Epithelial cell of esophagus (primary cell): ENCODE data around the gene CDH12.

Experiments used
- DNase-seq: peaks from one replicate; pipeline ENCODE4 v3.0.0; 2010; ENCODE audit warnings: low read depth
- H3K4me3 ChIP-seq: 2 replicates; pipeline ENCODE4 v1.5.1; 2011; ENCODE audit warnings: mild to moderate bottlenecking, low read length, control low read depth
- TF ChIP-seq, protein P1 (sequence below): IDR thresholded peaks from 2 replicates; pipeline ENCODE4 v1.5.1; 2011; ENCODE audit warnings: low read depth, mild to moderate bottlenecking, low read length, control low read depth, inconsistent platforms; ENCODE audit not compliant: insufficient read depth; ENCODE audit errors: missing control alignments

The CDH12 gene

DNA sequence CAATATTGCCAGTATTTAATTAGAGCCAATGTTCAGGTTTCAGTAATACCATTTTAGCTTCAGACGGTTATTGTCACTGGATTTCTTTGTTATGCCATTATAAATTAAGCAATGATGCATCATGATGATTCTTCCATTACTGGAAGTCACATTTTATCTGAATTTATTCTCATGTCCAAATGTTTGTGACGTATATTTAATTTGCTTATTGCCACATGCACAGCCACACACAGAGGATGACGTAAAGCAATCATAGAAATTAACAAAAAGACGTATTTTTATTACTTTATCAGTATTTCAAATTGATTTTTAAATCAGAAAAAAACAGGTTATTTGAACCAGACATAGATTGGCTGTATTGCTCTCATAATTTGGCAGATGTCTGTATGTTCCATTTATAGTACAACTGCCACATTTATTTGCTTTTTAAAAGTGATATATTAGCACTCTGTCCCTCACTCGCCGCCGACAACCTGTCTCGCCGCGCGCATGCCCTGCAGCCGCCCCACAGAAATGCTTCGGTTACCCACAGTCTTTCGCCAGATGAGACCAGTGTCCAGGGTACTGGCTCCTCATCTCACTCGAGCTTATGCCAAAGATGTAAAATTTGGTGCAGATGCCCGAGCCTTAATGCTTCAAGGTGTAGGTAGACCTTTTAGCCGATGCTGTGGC lies 970.9 kb downstream of the CDH12 start:
- DNase-seq, result no peak
- no peak overlapping the region for H3K4me3 ChIP-seq
- TF ChIP-seq, protein P1, sequence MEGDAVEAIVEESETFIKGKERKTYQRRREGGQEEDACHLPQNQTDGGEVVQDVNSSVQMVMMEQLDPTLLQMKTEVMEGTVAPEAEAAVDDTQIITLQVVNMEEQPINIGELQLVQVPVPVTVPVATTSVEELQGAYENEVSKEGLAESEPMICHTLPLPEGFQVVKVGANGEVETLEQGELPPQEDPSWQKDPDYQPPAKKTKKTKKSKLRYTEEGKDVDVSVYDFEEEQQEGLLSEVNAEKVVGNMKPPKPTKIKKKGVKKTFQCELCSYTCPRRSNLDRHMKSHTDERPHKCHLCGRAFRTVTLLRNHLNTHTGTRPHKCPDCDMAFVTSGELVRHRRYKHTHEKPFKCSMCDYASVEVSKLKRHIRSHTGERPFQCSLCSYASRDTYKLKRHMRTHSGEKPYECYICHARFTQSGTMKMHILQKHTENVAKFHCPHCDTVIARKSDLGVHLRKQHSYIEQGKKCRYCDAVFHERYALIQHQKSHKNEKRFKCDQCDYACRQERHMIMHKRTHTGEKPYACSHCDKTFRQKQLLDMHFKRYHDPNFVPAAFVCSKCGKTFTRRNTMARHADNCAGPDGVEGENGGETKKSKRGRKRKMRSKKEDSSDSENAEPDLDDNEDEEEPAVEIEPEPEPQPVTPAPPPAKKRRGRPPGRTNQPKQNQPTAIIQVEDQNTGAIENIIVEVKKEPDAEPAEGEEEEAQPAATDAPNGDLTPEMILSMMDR, result no peak

DNA sequence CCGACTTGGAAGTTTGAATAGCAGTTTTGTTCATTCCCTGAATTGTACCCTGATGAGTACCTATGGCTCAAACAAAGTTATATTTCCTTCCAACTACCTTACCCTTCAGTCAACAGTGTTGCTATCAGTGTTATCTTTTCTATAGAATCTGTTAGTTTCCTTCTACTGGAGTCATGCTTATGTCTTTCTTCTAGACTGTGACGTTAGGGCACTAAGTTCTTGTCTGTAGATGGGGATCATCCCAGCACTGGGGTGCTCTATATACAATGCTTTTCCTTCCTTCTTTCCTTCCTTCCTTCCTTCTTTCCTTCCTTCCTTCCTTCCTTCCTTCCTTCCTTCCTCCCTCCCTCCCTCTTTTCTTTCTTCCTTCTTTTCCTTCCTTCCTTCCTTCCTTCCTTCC lies 973.0 kb downstream of the CDH12 start:
- H3K4me3 ChIP-seq, result no peak overlapping the region
- DNase-seq, result no peak
- TF ChIP-seq, protein P1, result no peak

DNA sequence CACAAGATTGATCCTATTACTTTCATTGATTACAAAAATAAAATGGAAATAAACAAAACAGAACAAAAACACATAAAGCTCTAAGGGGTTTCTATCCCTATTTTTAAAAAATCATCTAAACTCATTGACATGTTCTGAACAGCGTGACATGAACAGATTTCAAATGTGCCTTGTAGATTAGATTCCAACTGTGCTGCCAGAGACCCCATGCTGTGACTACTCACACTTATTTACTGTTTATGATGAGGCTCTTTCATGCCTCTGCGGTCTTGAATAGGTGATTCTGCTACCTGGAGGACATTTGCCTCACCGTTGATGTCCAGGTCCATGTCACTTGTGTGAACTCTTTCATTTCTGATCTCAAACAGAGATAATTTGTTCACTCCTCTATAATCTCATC lies 990.2 kb downstream of the CDH12 start:
- no peak for DNase-seq
- TF ChIP-seq, protein P1, result no peak

DNA sequence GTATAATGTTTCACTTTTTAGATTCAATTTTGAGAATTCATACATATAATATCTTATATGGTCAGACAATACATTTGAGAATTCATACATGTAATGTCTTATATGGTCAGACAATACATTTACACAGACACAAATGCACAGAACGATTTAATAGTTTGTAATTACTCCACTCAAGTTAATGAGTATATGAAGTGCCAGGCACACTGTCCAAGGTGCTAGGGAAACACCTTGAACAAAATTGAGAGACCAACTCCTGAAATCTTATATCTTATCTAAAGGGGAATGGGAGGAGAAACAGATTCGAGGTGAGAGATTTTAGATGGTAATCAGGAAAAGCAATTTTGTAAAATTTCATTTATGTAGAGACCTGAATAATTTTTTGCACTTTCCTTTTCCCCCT lies 994.7 kb downstream of the CDH12 start:
- DNase-seq, result no peak
- TF ChIP-seq, protein P1, result no peak

More for the DNA sequence above, 990.2 kb downstream of the CDH12 start:
- H3K4me3 ChIP-seq, result no peak overlapping the region

DNA sequence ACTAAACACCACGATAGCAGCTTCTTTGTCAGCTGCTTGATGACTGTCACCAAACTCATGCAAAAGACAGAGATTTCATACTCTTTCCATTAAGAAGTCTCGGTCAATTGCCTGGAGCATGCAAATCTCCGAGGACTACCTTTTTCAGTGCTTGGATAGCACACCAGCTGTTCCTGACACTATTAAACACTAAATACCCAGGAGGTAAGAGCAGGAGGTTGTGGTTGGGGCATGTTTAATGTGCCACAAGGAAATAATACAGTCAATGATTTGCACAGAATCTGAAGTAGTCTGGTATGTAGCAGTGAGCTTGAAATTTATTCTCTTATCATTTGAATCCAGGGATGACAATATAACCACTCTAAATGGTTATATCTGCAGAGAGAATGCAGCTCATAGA lies 996.2 kb downstream of the CDH12 start:
- no peak overlapping the region for H3K4me3 ChIP-seq
- TF ChIP-seq, protein P1, result no peak
- DNase-seq, result no peak

More for the DNA sequence above, 994.7 kb downstream of the CDH12 start:
- H3K4me3 ChIP-seq, result no peak overlapping the region

DNA sequence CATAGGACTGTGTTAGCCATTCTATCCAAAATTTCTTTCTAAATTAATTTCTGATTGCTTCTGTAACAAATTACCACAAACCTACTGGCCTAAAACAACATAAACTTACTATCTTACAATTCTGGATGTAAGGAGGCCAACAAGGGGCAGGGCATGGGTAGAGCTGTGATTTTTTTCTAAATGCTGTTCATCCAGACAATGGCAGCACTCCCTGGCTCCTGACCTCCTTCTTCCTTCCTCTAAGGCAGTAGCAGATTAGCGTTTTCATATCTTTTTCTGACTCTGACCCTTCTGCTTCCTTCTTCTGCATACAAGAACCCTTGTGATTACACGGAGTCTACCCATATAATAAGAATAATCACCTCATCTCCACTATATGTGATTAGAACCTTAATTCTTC lies 1005.8 kb downstream of the CDH12 start:
- DNase-seq, result no peak
- no peak overlapping the region for H3K4me3 ChIP-seq
- TF ChIP-seq, protein P1, result no peak

DNA sequence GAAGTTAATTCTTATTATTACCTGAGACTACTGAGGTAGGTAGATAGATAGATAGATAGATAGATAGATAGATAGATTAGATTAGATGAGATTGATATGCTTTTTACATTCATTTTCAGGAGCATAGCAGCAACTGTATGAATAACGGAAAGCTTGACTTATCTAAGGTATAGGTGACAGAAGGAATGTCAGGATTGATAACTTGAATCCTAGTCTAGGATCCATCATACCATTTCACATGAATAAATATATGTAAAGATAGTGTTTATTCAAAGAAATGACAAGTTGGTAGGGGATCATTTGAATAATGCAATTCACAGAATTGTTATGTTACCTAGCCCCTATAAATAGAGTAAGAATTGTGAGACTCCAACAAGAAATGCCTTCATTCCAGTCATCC lies 1008.2 kb downstream of the CDH12 start:
- no peak for DNase-seq
- TF ChIP-seq, protein P1, result no peak

More for the DNA sequence above, 1008.2 kb downstream of the CDH12 start:
- no peak overlapping the region for H3K4me3 ChIP-seq
